Naive thymus-derived CD4-positive, alpha-beta T cell (primary cell): Measurements from ENCODE around the gene PITPNB. TPM values are rescaled to one million over a fixed set of nuclear protein-coding genes. Genes with fewer than 3 reads are reported as not detected.

Experiments
- ATAC-seq: fragments of 150-1000 bp; cut with Tn5 transposase; 2 replicates; pipeline ENCODE4 v1.10.0; 2021; ENCODE audit warnings: mild to moderate bottlenecking, moderate library complexity
- CTCF ChIA-PET: fragments of 350-600 bp; sonication (Branson Sonifier 250); formaldehyde crosslinking; loops from one replicate; lab custom pipeline; 2021; ENCODE audit warnings: antibody characterized with exemption; lab: Charles Lee
- POLR2A ChIA-PET: fragments of 350-600 bp; sonication (Branson Sonifier 250); formaldehyde crosslinking; loops from one replicate; lab custom pipeline; 2021; ENCODE audit warnings: antibody characterized with exemption, inconsistent platforms; lab: Charles Lee
- DNase-seq, 9 donors: peaks; one replicate each; pipeline versions ENCODE4 v3.0.0 to v3.0.0-alpha.2; 2020 to 2022; ENCODE audit warnings: mixed read lengths in 1 of 9
- H3K27ac ChIP-seq: one replicate; pipeline ENCODE4 v1.7.0; 2013; ENCODE audit warnings: mild to moderate bottlenecking, low read depth, low read length, moderate library complexity
- H3K27me3 ChIP-seq, 2 donors: one replicate each; pipeline ENCODE4 v1.7.0; 2013; ENCODE audit warnings: low read length in 2 of 2, mild to moderate bottlenecking in 2 of 2, moderate library complexity in 2 of 2; ENCODE audit not compliant: control insufficient read depth in 2 of 2, insufficient read depth in 2 of 2
- H3K36me3 ChIP-seq, 3 experiments: 1 replicate in 2 of 3; 2 replicates in 1 of 3; pipeline ENCODE4 v1.7.0; 2013; ENCODE audit warnings: low read length in 3 of 3, mild to moderate bottlenecking in 3 of 3, moderate library complexity in 1 of 3; ENCODE audit not compliant: insufficient read depth in 3 of 3, control insufficient read depth in 2 of 3
- H3K4me1 ChIP-seq, 2 donors: one replicate each; pipeline ENCODE4 v1.7.0; 2013; ENCODE audit warnings: low read length in 2 of 2, mild to moderate bottlenecking in 2 of 2, moderate library complexity in 1 of 2; ENCODE audit not compliant: control insufficient read depth in 2 of 2, insufficient read depth in 2 of 2
- H3K4me3 ChIP-seq: 2 replicates; pipeline ENCODE4 v1.7.0; 2013; ENCODE audit warnings: mild to moderate bottlenecking, low read length
- H3K9me3 ChIP-seq, 3 experiments: 1 replicate in 2 of 3; 2 replicates in 1 of 3; pipeline ENCODE4 v1.7.0; 2013; ENCODE audit warnings: low read length in 3 of 3; ENCODE audit not compliant: control insufficient read depth in 2 of 3
- H3K27ac Mint-ChIP-seq, 9 donors: one replicate each; pipeline ENCODE4 v1.8.0; 2020 to 2022; ENCODE audit warnings: mixed read lengths in 9 of 9, mild to moderate bottlenecking in 8 of 9, moderate library complexity in 5 of 9, inconsistent platforms in 2 of 9
- H3K27me3 Mint-ChIP-seq, 5 donors: one replicate each; pipeline ENCODE4 v1.8.0; 2021 to 2022; ENCODE audit warnings: mixed read lengths in 5 of 5, mild to moderate bottlenecking in 1 of 5
- H3K36me3 Mint-ChIP-seq, 5 donors: one replicate each; pipeline ENCODE4 v1.8.0; 2020 to 2022; ENCODE audit warnings: mixed read lengths in 5 of 5, mild to moderate bottlenecking in 3 of 5, inconsistent platforms in 1 of 5
- H3K4me1 Mint-ChIP-seq, 7 donors: one replicate each; pipeline ENCODE4 v1.8.0; 2020 to 2022; ENCODE audit warnings: mixed read lengths in 7 of 7, mild to moderate bottlenecking in 3 of 7, inconsistent platforms in 1 of 7
- H3K4me3 Mint-ChIP-seq, 10 donors: one replicate each; pipeline ENCODE4 v1.8.0; 2020 to 2022; ENCODE audit warnings: mild to moderate bottlenecking in 10 of 10, mixed read lengths in 10 of 10, moderate library complexity in 6 of 10, inconsistent platforms in 2 of 10
- H3K9me3 Mint-ChIP-seq, 11 donors: one replicate each; pipeline ENCODE4 v1.8.0; 2020 to 2022; ENCODE audit warnings: mixed read lengths in 11 of 11, mild to moderate bottlenecking in 4 of 11, inconsistent platforms in 1 of 11, moderate library complexity in 1 of 11
- intact Hi-C, 2 donors: fragments of 100-400 bp; cut with micrococcal nuclease; formaldehyde crosslinking; loops; one replicate each; pipeline ENCODE4 v1.15.1; 2023
- polyA plus RNA-seq, 2 donors: library from polyadenylated mRNA; unstranded; fragments of 300-500 nt; fragmentation: Illumina TruSeq; gene quantifications; one replicate each; pipeline ENCODE4 v1.2.3, GENCODE V29; 2021
- total RNA-seq, 6 experiments: library from RNA in 5 of 6; stranded (reverse) in 5 of 6; gene quantifications; 1 replicate in 5 of 6; 2 replicates in 1 of 6; pipeline ENCODE4 v1.2.3 and lab custom pipeline; 2021 to 2026

Gene PITPNB
- total and polyA plus RNA-seq, 7 experiments from 2014 or later = 56.3 to 98.8 (median 62.8) TPM

- Mint-ChIP-seq H3K9me3 (no peaks in the 10 kb centered on the region), H3K4me3 (no peak overlapping the region), H3K36me3 (peaks cover 4 to 59% (median 20%) of the 10 kb centered on the region in 5 donors), H3K4me1 (peaks cover 0 to 11% (median 6%) of the 10 kb centered on the region in 7 donors), H3K27me3 (no peaks in the 10 kb centered on the region), H3K27ac (no peak overlapping the region)
- no peaks in the 10 kb centered on the region for H3K27me3 ChIP-seq
- no peak for DNase-seq
- H3K36me3 ChIP-seq = no peaks in the 10 kb centered on the region
- no peak for ATAC-seq
- intact Hi-C loops = no loop called here
- no peaks in the 10 kb centered on the region for H3K4me1 ChIP-seq
- H3K4me3 ChIP-seq = no peak overlapping the region
- H3K27ac ChIP-seq = no peak overlapping the region
- CTCF ChIA-PET = no interaction called here
- H3K9me3 ChIP-seq = no peaks in the 10 kb centered on the region
- POLR2A ChIA-PET = no interaction called here
Measured at GRCh38 chr22:27937453-27937852, 18.4 kb upstream of the PITPNB start.

GRCh38 chr22:27935897-27936296 is 16.8 kb upstream of the PITPNB start:
- H3K4me1 ChIP-seq = no peaks in the 10 kb centered on the region
- Mint-ChIP-seq H3K36me3 (peaks cover 0 to 46% (median 13%) of the 10 kb centered on the region in 5 donors), H3K27me3 (no peaks in the 10 kb centered on the region), H3K9me3 (no peaks in the 10 kb centered on the region), H3K27ac (no peak overlapping the region), H3K4me1 (peaks cover 0 to 11% (median 6%) of the 10 kb centered on the region in 7 donors), H3K4me3 (no peak overlapping the region)
- intact Hi-C loops = no loop called here
- CTCF ChIA-PET = no interaction called here
- H3K4me3 ChIP-seq = no peak overlapping the region
- ATAC-seq (no peak), DNase-seq (no peak)
- H3K27ac ChIP-seq = no peak overlapping the region
- POLR2A ChIA-PET = no interaction called here
- no peaks in the 10 kb centered on the region for H3K36me3 ChIP-seq
- no peaks in the 10 kb centered on the region for H3K27me3 ChIP-seq
- no peaks in the 10 kb centered on the region for H3K9me3 ChIP-seq

GRCh38 chr22:27934069-27934468 is 15.0 kb upstream of the PITPNB start:
- Histone ChIP-seq H3K27ac (no peak overlapping the region), H3K36me3 (no peaks in the 10 kb centered on the region), H3K9me3 (no peaks in the 10 kb centered on the region), H3K4me1 (no peaks in the 10 kb centered on the region), H3K27me3 (no peaks in the 10 kb centered on the region), H3K4me3 (no peak overlapping the region)
- peaks cover 0 to 44% (median 11%) of the 10 kb centered on the region in 5 donors for H3K36me3 Mint-ChIP-seq
- ATAC-seq (no peak), DNase-seq (no peak)
- POLR2A ChIA-PET = no interaction called here
- peaks cover 2 to 11% (median 6%) of the 10 kb centered on the region in 7 donors for H3K4me1 Mint-ChIP-seq
- no peak overlapping the region for H3K4me3 Mint-ChIP-seq
- intact Hi-C loops = no loop called here
- H3K27ac Mint-ChIP-seq = no peak overlapping the region
- no peaks in the 10 kb centered on the region for H3K9me3 Mint-ChIP-seq
- CTCF ChIA-PET = no interaction called here
- H3K27me3 Mint-ChIP-seq = no peaks in the 10 kb centered on the region

- CTCF ChIA-PET = no interaction called here
- H3K4me3 Mint-ChIP-seq = no peak overlapping the region
- no peaks in the 10 kb centered on the region for H3K4me1 ChIP-seq
- H3K9me3 ChIP-seq = no peaks in the 10 kb centered on the region
- H3K4me3 ChIP-seq = no peak overlapping the region
- no peak overlapping the region for H3K27ac ChIP-seq
- no peaks in the 10 kb centered on the region for H3K36me3 ChIP-seq
- H3K4me1 Mint-ChIP-seq = peaks cover 2 to 11% (median 6%) of the 10 kb centered on the region in 7 donors
- H3K36me3 Mint-ChIP-seq = peaks cover 0 to 39% (median 10%) of the 10 kb centered on the region in 5 donors
- POLR2A ChIA-PET = no interaction called here
- no peak for ATAC-seq
- intact Hi-C loops = no loop called here
- DNase-seq = no peak
- no peak overlapping the region for H3K27ac Mint-ChIP-seq
- H3K27me3 ChIP-seq = no peaks in the 10 kb centered on the region
- H3K27me3 Mint-ChIP-seq = no peaks in the 10 kb centered on the region
- H3K9me3 Mint-ChIP-seq = no peaks in the 10 kb centered on the region
Measured at GRCh38 chr22:27933186-27933983, 14.3 kb upstream of the PITPNB start.

- Histone ChIP-seq H3K4me3 (no peak overlapping the region), H3K9me3 (no peaks in the 10 kb centered on the region), H3K36me3 (no peaks in the 10 kb centered on the region), H3K27me3 (no peaks in the 10 kb centered on the region), H3K4me1 (no peaks in the 10 kb centered on the region), H3K27ac (no peak overlapping the region)
- Mint-ChIP-seq H3K27ac (peak overlapping the region in 1 of 9 donors; percentile 32), H3K9me3 (no peaks in the 10 kb centered on the region), H3K27me3 (no peaks in the 10 kb centered on the region), H3K36me3 (peaks cover 0 to 24% (median 9%) of the 10 kb centered on the region in 5 donors), H3K4me3 (no peak overlapping the region), H3K4me1 (peaks cover 8 to 30% (median 21%) of the 10 kb centered on the region in 7 donors)
- POLR2A ChIA-PET = no interaction called here
- DNase-seq (no peak), ATAC-seq (no peak)
- intact Hi-C loops = no loop called here
- CTCF ChIA-PET = no interaction called here
Measured at GRCh38 chr22:27930331-27931060, 11.4 kb upstream of the PITPNB start.

- DNase-seq = no peak
- POLR2A ChIA-PET = no interaction called here
- no peak overlapping the region for H3K4me3 ChIP-seq
- no peaks in the 10 kb centered on the region for H3K4me1 ChIP-seq
- peaks cover 13 to 38% (median 28%) of the 10 kb centered on the region in 7 donors for H3K4me1 Mint-ChIP-seq
- H3K27me3 Mint-ChIP-seq = no peaks in the 10 kb centered on the region
- H3K4me3 Mint-ChIP-seq = no peak overlapping the region
- peak overlapping the region in 1 of 9 donors; percentile 53 for H3K27ac Mint-ChIP-seq
- intact Hi-C loops = no loop called here
- no peak for ATAC-seq
- CTCF ChIA-PET = interaction anchor here (0.7 kb wide), 1 partner anchor 16 kb away, joined by 3 read pairs; no protein-coding TSS in a partner anchor
- H3K9me3 Mint-ChIP-seq = no peaks in the 10 kb centered on the region
- peaks cover 0 to 21% (median 8%) of the 10 kb centered on the region in 5 donors for H3K36me3 Mint-ChIP-seq
- no peak overlapping the region for H3K27ac ChIP-seq
- no peaks in the 10 kb centered on the region for H3K36me3 ChIP-seq
- no peaks in the 10 kb centered on the region for H3K9me3 ChIP-seq
- H3K27me3 ChIP-seq = no peaks in the 10 kb centered on the region
Measured at GRCh38 chr22:27927608-27928007, 8.6 kb upstream of the PITPNB start.
